Measurements from ENCODE around the gene IFI35. TPM values are rescaled to one million over a fixed set of nuclear protein-coding genes. Genes with fewer than 3 reads are reported as not detected.

IFI35 gene
- total and polyA plus RNA-seq, 2 of the 8 experiments (the other 6 are each of a cell fraction or from before 2014, with no cell fraction given): 2.5 to 4.7 TPM

DNA sequence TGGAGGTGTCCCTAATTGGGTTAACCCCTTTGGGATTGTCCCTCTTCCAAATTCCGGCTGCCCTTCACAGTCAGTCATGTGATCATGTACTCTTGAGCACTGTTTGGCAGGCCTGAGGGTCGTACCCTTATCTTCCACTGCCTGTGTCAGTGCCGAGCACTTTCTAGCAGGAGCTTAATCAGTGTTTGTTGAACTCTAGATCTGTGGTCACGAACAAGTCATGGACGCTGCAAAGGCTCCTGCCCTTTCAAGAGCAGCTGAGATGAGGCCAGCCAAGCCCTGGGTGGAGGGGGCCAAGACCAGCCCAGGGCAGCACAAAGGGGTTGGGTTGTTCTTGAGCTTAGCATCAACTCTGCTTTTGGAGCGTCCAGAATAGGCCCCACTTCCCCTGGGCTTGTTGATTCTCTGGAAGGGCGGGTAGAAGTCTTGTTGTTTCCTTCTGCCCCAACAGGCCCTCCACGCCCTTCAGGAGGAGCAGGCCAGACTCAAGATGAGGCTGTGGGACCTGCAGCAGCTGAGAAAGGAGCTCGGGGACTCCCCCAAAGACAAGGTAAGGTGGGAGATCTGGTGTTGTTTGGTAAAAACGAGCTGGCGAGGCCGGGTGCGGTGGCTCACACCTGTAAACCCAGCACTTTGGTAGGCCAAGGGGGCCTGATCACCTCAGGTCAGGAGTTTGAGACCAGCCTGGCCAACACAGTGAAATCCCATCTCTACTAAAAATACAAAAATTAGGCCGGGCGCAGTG lies 5.3 kb downstream of the IFI35 start:
- Histone ChIP-seq H3K9me3 (ENCODE audit: insufficient read depth in 2 of 2, low read depth in 1 of 2, low read length in 1 of 2) (no peaks in the 10 kb centered on the region), H4K8ac (ENCODE audit: extremely low read depth, insufficient read depth, low read length) (no peak overlapping the region; the same call in 1 of the 2 replicates), H3K79me2 (ENCODE audit: control insufficient read depth in 1 of 2, insufficient read depth in 2 of 2, low read length in 2 of 2) (no peaks in the 10 kb centered on the region), H3K56ac (replicated peaks; ENCODE audit: insufficient read length, low read depth, low read length) (no peak overlapping the region), H3K79me1 (ENCODE audit: low read depth, low read length) (0 out of 2 replicates have a peak, but pooled peaks cover 6% of the 10 kb centered on the region), H2BK120ac (replicated peaks; ENCODE audit: low read depth, low read length) (no peak overlapping the region), H4K91ac (replicated peaks; ENCODE audit: insufficient read length, low read length) (no peak overlapping the region), H2BK15ac (ENCODE audit: low read length) (no peak overlapping the region), H2BK5ac (ENCODE audit: low read depth, low read length) (no peak overlapping the region), H3K23ac (ENCODE audit: insufficient read length) (no peak overlapping the region), H4K5ac (ENCODE audit: insufficient read length, low read depth, low read length) (no peak overlapping the region), H3K14ac (ENCODE audit: insufficient read length) (no peak overlapping the region), H3K18ac (ENCODE audit: extremely low read depth, low read length) (no peak overlapping the region), H3K4me2 (ENCODE audit: insufficient read depth in 1 of 2, low read depth in 2 of 2, low read length in 2 of 2) (no peak overlapping the region), H3K9ac (replicated peaks in 1 of 4; ENCODE audit: extremely low read depth in 1 of 4, low read depth in 3 of 4, low read length in 3 of 4) (no peak overlapping the region), H2AK5ac (ENCODE audit: low read depth, low read length) (no peak overlapping the region), H4K20me1 (replicated peaks in 1 of 2; ENCODE audit: control insufficient read depth in 1 of 2, insufficient read depth in 2 of 2, low read length in 2 of 2) (peaks cover 4 to 5% of the 10 kb centered on the region in 2 experiments), H3K36me3 (ENCODE audit: control insufficient read depth in 2 of 4, insufficient read depth in 4 of 4, low read length in 3 of 4) (peaks cover 0 to 20% (median 5%) of the 10 kb centered on the region in 4 experiments; a peak in 6 of 8 replicates), H2BK20ac (ENCODE audit: low read length) (no peak overlapping the region), H3K27me3 (replicated peaks in 1 of 4; ENCODE audit: control insufficient read depth in 3 of 4, extremely low read depth in 1 of 4, insufficient read depth in 3 of 4, low read length in 3 of 4) (no peaks in the 10 kb centered on the region), H2BK12ac (ENCODE audit: low read depth, low read length) (no peak overlapping the region), H3K4ac (replicated peaks; ENCODE audit: insufficient read length, low read depth, low read length) (no peak overlapping the region), H3K27ac (ENCODE audit: low read depth, low read length) (no peak overlapping the region), H3K23me2 (ENCODE audit: low read depth, low read length) (no peaks in the 10 kb centered on the region; the same call in 1 of the 2 replicates), H3K4me1 (replicated peaks in 1 of 4; ENCODE audit: control insufficient read depth in 3 of 4, insufficient read depth in 4 of 4, low read length in 3 of 4) (peaks cover 3 to 10% (median 4%) of the 10 kb centered on the region in 4 experiments), H3K4me3 (ENCODE audit: extremely low read depth in 1 of 4, insufficient read depth in 2 of 4, low read depth in 3 of 4, low read length in 4 of 4) (no peak overlapping the region), H2AFZ (ENCODE audit: low read length) (no peak overlapping the region)
- FAIRE-seq: no peak
- 92% methylated on average over 15 of the region's 15 CpGs; no CpG with 5 or more reads in 1 of the 2 experiments for WGBS, 2 experiments (ENCODE audit: extremely low coverage in 1 of 2, insufficient coverage in 1 of 2, insufficient read length in 1 of 2, insufficient replicate concordance in 2 of 2, low coverage in 1 of 2, low lambda C conversion rate in 2 of 2, missing lambda C conversion rate in 1 of 2)
- POLR2A ChIA-PET (ENCODE audit: partially characterized antibody): interaction anchor here (0.6 to 7.5 kb wide), 11 partner anchors 7 to 356 kb away, joined by 3 to 104 read pairs (median 3); partner anchors contain the start of genes IFI35, RPL27 and VAT1
- CTCF ChIA-PET (ENCODE audit: partially characterized antibody): interaction anchor here (0.6 to 1.9 kb wide), 5 partner anchors 10 to 834 kb away, joined by 3 to 6 read pairs (median 3); partner anchors contain the start of genes RPL27 and VAT1
- DNase-seq (ENCODE audit: low read depth in 1 of 2, low spot score in 2 of 2): no peak
- TF ChIP-seq BCL11A (IDR thresholded peaks at IDR 0.05; ENCODE audit: low read depth in 2 of 2, low read length in 2 of 2) (no peak), KDM1A (IDR thresholded peaks at IDR 0.05; ENCODE audit: borderline replicate concordance, low read length) (no peak), RXRA (IDR thresholded peaks at IDR 0.05; ENCODE audit: insufficient read depth, low read depth, low read length) (no peak), MAX (IDR thresholded peaks at IDR 0.05) (no peak), ATF2 (IDR thresholded peaks at IDR 0.05; ENCODE audit: low read length) (no peak), TEAD4 (IDR thresholded peaks at IDR 0.05; ENCODE audit: low read depth, low read length) (no peak), RNF2 (IDR thresholded peaks at IDR 0.05; ENCODE audit: borderline replicate concordance, low read depth, low read length, missing control alignments, poor library complexity, severe bottlenecking) (no peak)
- TF ChIP-seq, protein P1, sequence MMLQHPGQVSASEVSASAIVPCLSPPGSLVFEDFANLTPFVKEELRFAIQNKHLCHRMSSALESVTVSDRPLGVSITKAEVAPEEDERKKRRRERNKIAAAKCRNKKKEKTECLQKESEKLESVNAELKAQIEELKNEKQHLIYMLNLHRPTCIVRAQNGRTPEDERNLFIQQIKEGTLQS (IDR thresholded peaks at IDR 0.05; ENCODE audit: insufficient read depth, low read depth, low read length): no peak

Measured in H1 (cell line).